HG03066 (cell line): ENCODE data around the gene TGFB1I1.
"Not testable (repeated sequence)": the region's sequence is repeated elsewhere in the genome, so short reads cannot be mapped to it uniquely, and the experiment has no call there.

Experiments
- ATAC-seq: cut with Tn5 transposase; IDR thresholded peaks from one replicate; pipeline ENCODE4 v1.9.1; 2021; ENCODE audit warnings: low read depth; ENCODE audit not compliant: unreplicated experiment

TGFB1I1 gene

GRCh38 chr16:31471875-31472708, at the start of gene TGFB1I1:
Gene TGFB1I1, plus strand, starts transcription at chr16:31472152. Its CDS starts 37 bp downstream, at chr16:31472189.
- ATAC-seq: no peak

- no peak for ATAC-seq
Observed at GRCh38 chr16:31423241-31423640, 48.7 kb upstream of the TGFB1I1 start.

GRCh38 chr16:31423801-31424200, 48.2 kb upstream of the TGFB1I1 start:
- no peak for ATAC-seq

- ATAC-seq: no peak
Observed at GRCh38 chr16:31427441-31428278, 44.3 kb upstream of the TGFB1I1 start.

GRCh38 chr16:31428279-31428597, 43.7 kb upstream of the TGFB1I1 start, which contains the start of gene COX6A2:
Gene COX6A2, minus strand, starts transcription at chr16:31428360. Its CDS starts 35 bp downstream, at chr16:31428325.
- no peak for ATAC-seq

GRCh38 chr16:31428638-31429247, 43.2 kb upstream of the TGFB1I1 start:
- ATAC-seq: no peak

- no peak for ATAC-seq
Observed at GRCh38 chr16:31429314-31429713, 42.6 kb upstream of the TGFB1I1 start.

GRCh38 chr16:31429796-31430195, 42.2 kb upstream of the TGFB1I1 start:
- no peak for ATAC-seq

- ATAC-seq: no peak
Observed at GRCh38 chr16:31430380-31431052, 41.4 kb upstream of the TGFB1I1 start.

GRCh38 chr16:31435341-31436220, 36.4 kb upstream of the TGFB1I1 start:
- no peak for ATAC-seq

GRCh38 chr16:31436221-31437045, 35.5 kb upstream of the TGFB1I1 start:
- ATAC-seq: no peak

GRCh38 chr16:31438414-31438813, 33.5 kb upstream of the TGFB1I1 start:
- no peak for ATAC-seq

GRCh38 chr16:31439023-31439422, 32.9 kb upstream of the TGFB1I1 start:
- ATAC-seq: not testable (repeated sequence)

- ATAC-seq: no peak
Observed at GRCh38 chr16:31439519-31439918, 32.4 kb upstream of the TGFB1I1 start.

GRCh38 chr16:31440516-31441184, 31.3 kb upstream of the TGFB1I1 start:
- no peak for ATAC-seq

- ATAC-seq: no peak
Observed at GRCh38 chr16:31441956-31442355, 30.0 kb upstream of the TGFB1I1 start.

GRCh38 chr16:31445931-31446330, 26.0 kb upstream of the TGFB1I1 start:
- not testable (repeated sequence) for ATAC-seq

- no peak for ATAC-seq
Observed at GRCh38 chr16:31451201-31451600, 20.8 kb upstream of the TGFB1I1 start.
